Measurements from ENCODE around the gene DNAJB8.

Gene DNAJB8

DNA sequence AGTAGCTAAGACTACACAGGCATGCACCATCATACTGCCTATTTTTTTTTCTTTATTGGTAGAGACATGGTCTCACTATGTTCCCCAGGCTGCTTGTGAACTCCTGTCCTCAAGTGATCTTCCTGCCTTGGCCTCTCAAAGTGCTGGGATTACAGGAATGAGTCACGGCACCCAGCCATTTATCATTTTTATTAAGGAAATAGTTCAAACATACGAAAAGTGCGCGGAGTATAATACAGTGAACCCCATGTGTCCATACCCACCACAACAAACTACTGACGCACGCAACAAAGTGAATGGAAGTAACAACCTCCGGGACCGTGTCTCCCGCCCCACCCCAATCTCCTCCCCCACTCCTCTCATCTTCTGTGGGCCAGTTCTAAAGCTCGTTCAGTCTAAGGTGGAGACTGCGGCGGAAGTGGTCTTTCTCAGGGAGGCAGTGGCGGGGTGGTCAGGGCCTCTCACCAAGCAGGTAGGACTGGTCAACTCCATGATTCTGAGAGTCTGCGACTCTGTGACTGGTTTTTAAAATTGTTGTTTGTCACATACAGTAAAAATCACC lies 42.1 kb downstream of the DNAJB8 start:
- no peak for ATAC-seq

GRCh38 chr3:128423525-128424147 lies 43.1 kb downstream of the DNAJB8 start:
- ATAC-seq: no peak

DNA sequence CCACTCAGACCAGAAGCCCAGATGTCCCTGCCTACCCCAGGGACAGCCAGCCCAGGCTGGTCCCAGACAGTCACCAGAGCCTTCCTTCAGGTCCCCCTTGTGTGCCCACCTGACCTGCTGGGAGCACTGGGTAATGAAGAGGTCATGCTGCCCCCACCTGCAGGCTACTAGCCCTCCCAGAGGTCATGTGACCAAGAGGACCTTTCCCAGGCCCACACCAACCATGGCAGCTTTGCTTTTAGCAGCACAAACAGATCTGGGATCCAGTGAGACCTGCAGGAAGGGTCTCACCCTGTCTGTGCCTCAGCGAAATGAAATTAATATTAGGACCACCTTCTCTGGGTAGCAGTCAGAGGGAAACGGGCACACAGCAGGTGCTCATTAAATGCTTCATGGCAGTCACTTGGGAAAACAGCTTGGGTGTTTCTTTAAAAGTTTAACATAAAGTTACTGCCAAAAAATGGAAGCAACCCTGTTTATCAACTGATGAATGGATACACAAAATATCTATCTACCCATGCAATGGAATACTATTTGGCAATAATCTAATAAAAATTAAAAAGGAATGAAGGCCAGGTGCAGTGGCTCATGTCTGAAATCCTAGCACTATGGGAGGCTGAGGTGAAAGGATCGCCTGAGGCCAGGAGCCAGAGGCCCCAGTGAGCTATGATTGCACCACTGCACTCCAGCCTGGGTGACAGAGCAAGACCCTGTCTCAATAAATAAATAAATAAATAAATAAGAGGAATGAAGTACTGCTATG lies 43.7 kb downstream of the DNAJB8 start:
- no peak for ATAC-seq

DNA sequence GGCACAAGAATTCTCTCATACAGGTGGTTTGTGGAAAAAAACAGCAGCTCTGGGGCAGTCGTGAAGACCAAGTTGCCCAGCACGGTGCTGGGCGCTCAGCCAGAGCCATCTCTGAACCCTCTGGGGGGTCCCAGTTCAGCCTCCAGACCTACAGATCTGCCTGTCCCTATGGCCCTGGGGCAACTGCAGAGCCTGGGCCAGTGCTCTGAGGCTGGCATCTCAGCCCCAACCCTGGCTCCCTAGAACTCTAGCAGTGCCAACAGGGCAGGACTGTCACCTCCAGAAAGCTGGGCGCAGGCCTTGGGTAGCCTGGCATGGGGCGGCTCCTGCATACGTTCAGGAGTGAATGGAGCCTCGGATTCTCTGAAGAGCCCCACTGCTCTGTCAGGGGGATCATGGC lies 44.7 kb downstream of the DNAJB8 start:
- ATAC-seq: no peak

DNA sequence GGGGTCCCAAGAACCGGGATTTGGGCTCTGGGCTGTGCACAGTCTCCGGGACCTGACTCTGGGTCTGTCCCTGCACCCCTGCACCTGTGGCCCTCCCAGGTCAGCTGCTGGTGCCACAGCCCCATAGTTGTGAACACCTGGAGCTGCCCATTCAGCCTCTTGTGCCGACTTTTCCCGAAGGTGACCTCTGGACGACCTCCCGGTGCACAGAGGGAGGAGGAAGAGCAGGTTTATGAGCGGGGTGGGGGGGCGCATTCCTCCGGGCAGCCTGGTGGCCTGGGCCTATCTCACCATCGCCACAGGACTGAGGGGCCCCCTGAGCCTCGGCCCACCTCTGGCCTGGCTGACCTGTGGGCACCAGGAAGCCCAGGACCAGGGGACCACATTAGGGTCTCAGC lies 45.3 kb downstream of the DNAJB8 start:
- no peak for ATAC-seq

DNA sequence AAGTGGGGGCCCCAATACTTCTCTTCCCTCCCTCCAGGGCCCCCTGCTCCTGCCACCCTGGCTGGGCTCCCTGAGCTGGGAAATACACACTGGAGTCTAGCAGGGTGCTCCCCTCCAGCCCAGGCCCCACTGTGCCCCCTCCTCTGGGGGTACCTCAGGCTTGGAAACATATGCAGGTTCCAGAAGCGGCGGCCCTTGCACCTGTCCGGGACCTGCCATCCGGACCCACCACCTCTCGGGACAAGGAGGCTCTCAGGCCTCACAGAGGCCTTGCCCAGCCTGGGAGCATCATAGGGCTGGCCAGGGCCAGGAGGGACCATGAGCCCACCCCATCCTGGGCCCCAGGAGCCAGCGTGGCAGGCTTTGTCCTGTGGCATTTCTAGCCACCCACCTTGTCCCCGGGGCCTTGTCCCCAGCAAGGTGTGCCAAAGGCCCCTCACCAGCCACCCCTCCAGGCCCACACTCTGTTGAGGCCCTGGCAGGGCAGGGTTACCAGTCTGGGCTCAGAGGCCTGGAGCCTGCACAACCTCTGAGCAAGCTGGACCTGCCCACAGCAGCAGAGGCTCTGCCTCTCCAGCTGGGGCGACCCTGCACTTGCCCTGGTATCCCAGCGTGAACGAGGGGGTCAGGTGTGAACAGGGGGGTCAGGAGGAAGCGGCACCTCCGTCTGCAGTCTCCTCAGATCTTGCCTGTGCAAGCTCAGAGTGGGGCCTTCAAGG lies 45.8 kb downstream of the DNAJB8 start:
- no peak for ATAC-seq

GRCh38 chr3:128420289-128420688 lies 46.4 kb downstream of the DNAJB8 start:
- no peak for ATAC-seq

DNA sequence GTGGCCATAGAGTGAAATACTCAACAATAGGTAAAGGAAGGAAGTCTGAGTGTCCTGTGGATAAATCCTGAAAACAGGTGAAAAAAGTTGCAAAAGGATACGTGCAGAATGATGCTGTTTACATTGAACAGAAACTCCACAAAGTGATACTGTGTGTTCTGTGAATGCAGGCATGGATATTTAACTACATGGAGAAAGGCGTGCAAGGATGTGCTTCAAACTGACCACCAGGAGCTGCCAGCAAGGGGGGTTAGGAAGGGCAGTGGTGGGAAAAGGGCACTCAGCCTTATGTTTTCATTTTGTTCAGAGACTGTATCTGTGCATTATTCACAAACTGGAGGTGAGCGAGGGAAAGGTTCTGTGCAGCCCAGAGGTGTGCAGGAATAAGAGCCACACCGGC lies 47.4 kb downstream of the DNAJB8 start:
- no peak for ATAC-seq

GRCh38 chr3:128418900-128419299 lies 47.8 kb downstream of the DNAJB8 start:
- no peak for ATAC-seq

DNA sequence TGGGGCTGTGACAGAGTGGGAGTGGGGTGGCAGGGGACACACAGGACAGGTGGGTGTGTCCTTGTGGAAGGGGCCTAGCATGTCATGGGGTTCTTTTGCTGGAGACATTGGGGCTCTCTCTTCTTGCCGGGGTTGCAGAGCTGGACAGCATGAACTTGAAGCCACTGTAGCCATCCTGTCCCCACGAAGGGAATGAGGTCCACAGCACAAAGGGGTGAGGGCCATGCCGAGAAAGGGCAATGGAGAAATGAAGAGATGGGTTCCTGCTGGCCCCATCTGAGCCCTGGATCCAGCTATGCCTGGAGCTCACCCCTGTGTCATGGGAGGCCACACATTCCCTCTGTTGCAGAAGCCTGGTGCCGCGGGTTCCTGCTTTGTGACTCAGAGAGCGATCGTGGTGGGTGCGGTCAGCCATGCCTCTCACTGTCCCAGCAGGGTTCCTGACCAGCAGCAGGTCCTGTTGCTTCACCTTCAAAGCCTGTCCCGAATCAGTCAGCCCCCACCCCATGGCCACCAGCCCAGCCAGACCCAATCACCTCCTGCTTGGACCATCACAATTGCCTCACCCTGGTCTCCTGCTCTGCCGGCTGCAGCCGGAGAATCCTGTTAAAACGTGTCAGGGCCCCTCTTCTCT lies 50.0 kb downstream of the DNAJB8 start:
- no peak for ATAC-seq

DNA sequence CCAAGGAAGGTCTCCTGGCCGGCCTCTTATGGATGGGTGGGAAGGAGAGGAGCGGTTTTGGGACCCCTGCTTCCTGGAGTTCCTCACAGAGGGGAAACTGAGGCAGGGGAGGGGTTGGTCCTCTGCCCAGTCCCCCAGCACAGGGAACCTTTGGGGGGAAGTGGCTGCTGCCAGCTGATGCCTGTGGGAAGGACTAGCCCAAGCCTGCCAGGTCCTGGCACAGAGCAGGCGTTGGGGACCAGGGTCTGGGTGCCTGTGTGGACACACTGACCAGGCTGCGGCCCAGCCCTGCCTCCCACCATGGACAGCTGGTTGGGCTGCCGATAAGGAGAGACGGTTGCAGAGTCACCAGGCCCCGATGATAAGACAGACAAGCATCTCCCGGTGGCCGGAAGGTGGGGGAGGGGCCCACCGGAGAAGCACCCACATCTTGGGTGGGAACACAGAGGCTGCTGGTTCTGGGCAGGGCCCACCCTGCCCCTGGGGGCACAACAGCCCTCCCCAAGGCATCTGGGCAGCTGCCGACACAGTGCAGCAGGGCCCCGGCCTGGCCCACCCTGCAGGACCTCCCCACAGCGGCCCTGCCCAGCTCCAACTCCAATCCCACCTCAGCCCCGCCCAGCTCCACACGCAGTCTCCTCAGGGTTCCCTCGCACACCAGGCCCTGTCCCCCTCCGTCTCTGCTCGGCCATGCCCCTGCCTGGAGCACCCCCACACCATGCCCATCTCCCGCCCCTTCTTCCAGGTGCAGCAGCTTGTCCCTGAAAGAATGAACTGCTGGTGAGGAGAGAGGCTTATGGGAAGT lies 50.7 kb downstream of the DNAJB8 start:
- ATAC-seq: no peak

DNA sequence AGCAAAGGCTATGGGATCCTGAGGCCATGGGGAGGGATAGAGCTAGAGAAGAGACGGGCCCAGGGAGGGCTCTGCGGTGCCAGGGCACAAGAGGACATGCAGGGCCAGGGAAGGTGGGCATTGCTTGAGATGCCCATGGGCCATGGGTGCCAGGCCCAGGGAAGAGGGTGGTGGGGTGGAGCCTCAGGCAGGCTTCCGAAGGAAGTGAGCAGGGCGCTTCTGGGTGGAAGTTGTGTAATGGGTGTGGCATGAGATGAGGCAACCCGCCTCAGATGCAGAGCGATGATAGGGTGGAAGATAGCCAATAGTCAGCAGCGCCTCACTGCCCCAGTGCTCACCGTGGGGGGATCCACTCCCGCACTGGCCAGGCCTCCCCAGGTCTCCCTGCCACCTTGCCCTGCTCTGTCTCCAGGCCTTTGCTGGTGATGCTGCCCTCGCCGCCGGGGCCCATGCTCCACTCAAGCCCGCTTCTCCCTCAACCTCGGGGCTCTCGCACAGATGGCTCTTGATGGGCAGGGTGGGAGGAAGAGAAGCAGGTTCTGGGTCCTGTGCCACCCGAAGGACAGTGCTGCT lies 51.4 kb downstream of the DNAJB8 start:
- no peak for ATAC-seq

DNA sequence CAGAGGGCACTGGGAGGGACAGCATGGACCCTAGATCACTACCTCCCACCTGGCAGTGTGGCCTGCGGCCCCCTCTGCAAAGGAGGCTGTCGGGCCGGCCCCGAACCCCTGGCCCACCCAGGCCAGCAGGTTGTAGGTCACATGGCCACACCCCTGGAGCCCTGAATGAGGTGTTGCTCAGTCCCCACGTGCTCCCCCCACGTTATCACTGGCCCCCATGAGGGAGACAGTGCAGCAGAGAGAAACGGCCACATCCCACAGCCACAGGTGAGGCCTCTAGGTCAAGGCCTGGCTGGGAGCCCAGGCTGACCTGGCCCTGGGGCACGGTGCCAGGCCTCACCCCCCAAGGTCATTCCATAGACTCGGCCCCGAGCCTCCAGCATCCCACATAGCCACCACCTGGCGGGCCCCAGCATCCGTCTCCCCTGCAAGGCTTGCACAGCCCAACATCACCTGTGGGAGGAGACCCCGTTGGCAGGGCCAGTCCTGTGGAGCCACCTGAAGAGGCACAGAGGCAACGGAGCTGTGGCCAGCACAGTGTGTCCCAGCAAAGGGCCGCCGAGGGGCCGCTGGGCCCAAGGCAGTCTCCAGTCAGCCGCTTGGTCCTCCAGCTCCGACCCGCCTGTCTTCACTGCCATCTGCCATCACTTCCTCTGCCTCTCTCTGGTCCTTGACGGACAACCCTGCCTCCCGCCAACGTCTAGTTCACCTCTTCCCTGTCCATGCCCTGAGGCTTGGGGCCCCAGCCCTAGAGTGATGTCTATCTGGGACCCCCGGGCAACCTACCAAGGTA lies 53.1 kb downstream of the DNAJB8 start:
- no peak for ATAC-seq

DNA sequence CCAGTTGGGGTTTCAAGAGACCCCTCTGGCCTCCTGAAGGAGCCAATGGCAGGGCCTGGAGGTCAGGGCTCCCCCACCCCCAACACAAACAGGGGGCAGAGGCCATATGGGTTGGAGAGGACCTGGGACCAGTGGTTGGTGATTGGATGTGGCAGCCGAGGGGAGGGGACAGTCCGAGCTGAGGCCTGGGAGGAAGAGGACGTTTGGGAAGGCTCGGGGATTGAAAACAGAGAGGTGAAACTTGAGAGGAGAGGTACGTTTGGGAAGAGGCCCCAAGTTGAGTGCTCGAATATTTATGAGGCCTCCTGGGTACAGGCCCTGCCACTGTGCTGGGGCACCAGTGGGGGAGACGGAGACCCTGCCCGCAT lies 53.7 kb downstream of the DNAJB8 start:
- ATAC-seq: no peak

Data from activated CD4-positive, CD25-positive, alpha-beta regulatory T cell treated with anti-CD3 and anti-CD28 coated beads, Interleukin-2, amount 50 U/mL, for 24 hours (primary cell).